Testis (tissue), 3 donors: ENCODE results near the gene KDM4C. TPM values are rescaled to one million over a fixed set of nuclear protein-coding genes. Genes with fewer than 3 reads are reported as not detected.
"Not testable (repeated sequence)": the region's sequence is repeated elsewhere in the genome, so short reads cannot be mapped to it uniquely, and the experiment has no call there.

ENCODE experiments used
- DNase-seq: peaks from one replicate; pipeline ENCODE4 v3.0.0-alpha.2; 2019
- H3K27ac ChIP-seq, 2 donors: fragments of 200-600 bp; sonication (generic); one replicate each; pipeline ENCODE4 v1.5.1; 2019
- H3K27me3 ChIP-seq: fragments of 200-600 bp; sonication (generic); one replicate; pipeline ENCODE4 v1.5.1; 2019
- H3K36me3 ChIP-seq: fragments of 200-600 bp; sonication (generic); one replicate; pipeline ENCODE4 v1.5.1; 2017; ENCODE audit warnings: low read depth; ENCODE audit errors: missing control alignments
- H3K4me1 ChIP-seq: fragments of 200-600 bp; sonication (generic); one replicate; pipeline ENCODE4 v1.5.1; 2019
- H3K4me3 ChIP-seq, 2 donors: fragments of 200-600 bp; sonication (generic); one replicate each; pipeline ENCODE4 v1.5.1; 2017 to 2019
- H3K9me3 ChIP-seq: fragments of 200-600 bp; sonication (generic); one replicate; pipeline ENCODE4 v1.5.1; 2017
- CTCF ChIP-seq, 3 experiments: fragments of 450-650 bp in 2 of 3; fragments of 200-600 bp in 1 of 3; sonication (generic) in 1 of 3; IDR thresholded peaks; one replicate each; pipeline ENCODE4 v1.5.1; 2016 to 2019; ENCODE audit warnings: antibody characterized with exemption in 3 of 3, mild to moderate bottlenecking in 2 of 3, moderate library complexity in 1 of 3
- POLR2A ChIP-seq: fragments of 450-650 bp; IDR thresholded peaks from one replicate; pipeline ENCODE4 v1.6.1; 2017; ENCODE audit warnings: antibody characterized with exemption, mild to moderate bottlenecking, moderate library complexity
- WGBS, 2 donors: methylation state at CpG; one replicate each; pipeline ENCODE4 v1.1.5; 2018; 5-methylcytosine and 5-hydroxymethylcytosine counted together
- intact Hi-C: fragments of 100-400 bp; cut with DNase I; formaldehyde crosslinking; loops from one replicate; pipeline ENCODE4 v1.15.1; 2023; ENCODE audit warnings: low total_unique reads
- polyA plus RNA-seq: library from polyadenylated mRNA; stranded (reverse); fragments of 350-450 nt; fragmentation: Illumina TruSeq; extraction: RNeasy Lipid Tissue Mini Kit (QIAGEN cat#74804); gene quantifications from one replicate; pipeline ENCODE4 v1.2.3, GENCODE V29; 2014; ENCODE audit warnings: low read depth, low replicate concordance; ENCODE audit not compliant: insufficient read depth
- total RNA-seq, 2 donors: library from RNA; depleted of rRNA; stranded (reverse); fragments of >200 nt; gene quantifications; one replicate each; pipeline ENCODE4 v1.2.3, GENCODE V29; 2016

The KDM4C gene
- total and polyA plus RNA-seq, 3 donors from 2014 or later = 16.7 to 58.8 (median 48.8) TPM

GRCh38 chr9:6765396-6765795, 7.6 kb downstream of the KDM4C start:
- TF ChIP-seq CTCF (IDR thresholded peaks at IDR 0.05) = no peak
- no peak overlapping the region for H3K27ac ChIP-seq
- H3K4me3 ChIP-seq = no peak overlapping the region
- 88 to 94% methylated on average over 3 of the region's 3 CpGs for WGBS, 2 donors
- no peaks in the 10 kb centered on the region for H3K9me3 ChIP-seq
- H3K4me1 ChIP-seq = no peaks in the 10 kb centered on the region
- H3K36me3 ChIP-seq = no peaks in the 10 kb centered on the region
- intact Hi-C loops = no loop called here
- DNase-seq = no peak
- no peaks in the 10 kb centered on the region for H3K27me3 ChIP-seq

DNA sequence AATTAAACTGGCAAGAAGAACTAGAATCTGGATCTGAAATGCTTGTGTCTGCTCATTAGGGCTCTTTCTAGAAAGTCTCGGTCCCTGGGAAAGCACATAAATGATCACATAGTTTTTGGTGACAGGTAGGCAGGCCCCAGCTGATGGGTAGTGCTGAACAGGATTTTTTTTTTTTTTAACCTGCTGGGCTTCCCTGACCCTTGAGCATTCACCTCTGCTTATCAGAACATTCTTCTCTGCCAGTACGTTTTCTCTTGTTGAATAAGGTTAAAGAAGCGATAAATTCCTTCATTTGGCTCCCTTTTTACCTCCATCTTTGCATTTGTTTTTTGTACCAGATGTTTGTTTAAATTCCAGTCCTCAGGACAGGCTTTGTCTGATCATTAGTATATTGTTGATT, 8.8 kb downstream of the KDM4C start:
- TF ChIP-seq POLR2A = no peak
- no peak for TF ChIP-seq CTCF (IDR thresholded peaks at IDR 0.05)
- H3K27ac ChIP-seq = no peak overlapping the region
- intact Hi-C loops = no loop called here
- H3K9me3 ChIP-seq = no peaks in the 10 kb centered on the region
- no peaks in the 10 kb centered on the region for H3K36me3 ChIP-seq
- H3K4me3 ChIP-seq = no peak overlapping the region
- no peaks in the 10 kb centered on the region for H3K27me3 ChIP-seq
- WGBS, 2 donors = 82 to 85% methylated on average over 3 of the region's 3 CpGs
- H3K4me1 ChIP-seq = no peaks in the 10 kb centered on the region
- DNase-seq = no peak

- DNase-seq, H3K36me3 ChIP-seq, H3K4me3 ChIP-seq, H3K4me1 ChIP-seq, H3K9me3 ChIP-seq, H3K27me3 ChIP-seq, H3K27ac ChIP-seq, intact Hi-C loops: not testable (repeated sequence)
- 84 to 96% methylated on average over 4 of the region's 4 CpGs for WGBS, 2 donors
These were observed 10.8 kb downstream of the KDM4C start for GRCh38 chr9:6768587-6768986.

GRCh38 chr9:6771722-6772121, 13.9 kb downstream of the KDM4C start:
- Histone ChIP-seq H3K36me3 (no peaks in the 10 kb centered on the region), H3K4me3 (no peak overlapping the region), H3K4me1 (no peaks in the 10 kb centered on the region), H3K27ac (no peak overlapping the region), H3K9me3 (no peaks in the 10 kb centered on the region), H3K27me3 (no peaks in the 10 kb centered on the region)
- WGBS, 2 donors = 100% methylated on average over 1 to 2 of the region's 2 CpGs
- no peak for DNase-seq
- intact Hi-C loops = no loop called here
- TF ChIP-seq POLR2A (no peak), CTCF (IDR thresholded peaks at IDR 0.05) (no peak)

DNA sequence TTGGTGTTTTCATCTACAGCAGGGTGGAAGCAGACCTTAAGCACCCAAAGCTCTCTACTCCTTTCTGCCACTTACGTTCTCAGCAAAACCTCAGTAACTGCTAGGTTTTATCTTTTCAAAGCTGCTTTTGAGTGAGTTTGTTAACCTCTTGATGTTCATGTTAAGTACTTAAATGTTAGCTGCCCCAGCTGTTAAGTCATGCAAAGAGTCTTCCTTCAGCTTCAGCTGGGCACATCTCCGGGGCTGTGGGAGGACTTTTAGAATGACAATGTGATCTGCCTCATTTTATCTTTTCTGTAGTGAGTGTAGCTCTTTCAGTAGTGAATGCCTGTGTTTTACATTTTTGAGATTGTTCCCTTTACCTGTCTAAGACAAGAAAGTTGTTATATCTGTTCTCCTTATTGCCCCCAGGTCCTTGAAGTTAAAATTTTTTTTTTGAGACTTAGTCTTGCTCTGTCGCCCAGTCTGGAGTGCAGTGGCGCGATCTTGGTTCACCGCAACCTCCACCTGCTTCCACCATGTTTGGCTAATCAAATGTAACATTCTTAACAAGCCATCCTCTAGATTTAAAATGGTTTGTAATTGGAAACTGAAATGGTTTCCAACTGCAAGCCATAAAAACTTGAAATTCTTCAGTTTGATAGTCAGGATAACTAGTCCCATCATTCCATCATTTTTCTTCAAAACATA, 19.6 kb downstream of the KDM4C start:
- Histone ChIP-seq H3K4me3 (no peak overlapping the region), H3K4me1 (no peaks in the 10 kb centered on the region), H3K9me3 (no peaks in the 10 kb centered on the region), H3K27ac (no peak overlapping the region), H3K36me3 (no peaks in the 10 kb centered on the region), H3K27me3 (no peaks in the 10 kb centered on the region)
- no peak for TF ChIP-seq POLR2A
- TF ChIP-seq CTCF (IDR thresholded peaks at IDR 0.05) = no peak
- 80% methylated on average over 6 of the region's 6 CpGs for WGBS, 2 donors
- DNase-seq = no peak
- intact Hi-C loops = no loop called here
